Effector memory CD4-positive, alpha-beta T cell (primary cell): ENCODE measurements around the gene IL10RB.

ENCODE experiments used
- DNase-seq, 3 donors: peaks; one replicate each; pipeline ENCODE4 v3.0.0-alpha.2; 2020
- H3K27ac ChIP-seq: 2 replicates; pipeline ENCODE4 v1.7.0; 2013; ENCODE audit warnings: mild to moderate bottlenecking, low read length, moderate library complexity; ENCODE audit not compliant: insufficient read depth, poor library complexity, severe bottlenecking
- H3K27me3 ChIP-seq: replicated peaks from 2 replicates; pipeline ENCODE4 v1.7.0; 2013; ENCODE audit warnings: mild to moderate bottlenecking, low read length; ENCODE audit not compliant: insufficient read depth, control insufficient read depth, poor library complexity, severe bottlenecking
- H3K36me3 ChIP-seq: 2 replicates; pipeline ENCODE4 v1.7.0; 2013; ENCODE audit warnings: mild to moderate bottlenecking, low read length, moderate library complexity; ENCODE audit not compliant: control insufficient read depth, insufficient read depth
- H3K4me1 ChIP-seq: 2 replicates; pipeline ENCODE4 v1.7.0; 2013; ENCODE audit warnings: low read length, mild to moderate bottlenecking; ENCODE audit not compliant: control insufficient read depth, insufficient read depth, poor library complexity, severe bottlenecking
- H3K4me3 ChIP-seq: 2 replicates; pipeline ENCODE4 v1.7.0; 2013; ENCODE audit warnings: low read length, low read depth, mild to moderate bottlenecking; ENCODE audit not compliant: insufficient read depth, poor library complexity, severe bottlenecking
- H3K9me3 ChIP-seq: 2 replicates; pipeline ENCODE4 v1.7.0; 2013; ENCODE audit warnings: mild to moderate bottlenecking, low read length, moderate library complexity; ENCODE audit not compliant: control insufficient read depth

IL10RB gene

DNA sequence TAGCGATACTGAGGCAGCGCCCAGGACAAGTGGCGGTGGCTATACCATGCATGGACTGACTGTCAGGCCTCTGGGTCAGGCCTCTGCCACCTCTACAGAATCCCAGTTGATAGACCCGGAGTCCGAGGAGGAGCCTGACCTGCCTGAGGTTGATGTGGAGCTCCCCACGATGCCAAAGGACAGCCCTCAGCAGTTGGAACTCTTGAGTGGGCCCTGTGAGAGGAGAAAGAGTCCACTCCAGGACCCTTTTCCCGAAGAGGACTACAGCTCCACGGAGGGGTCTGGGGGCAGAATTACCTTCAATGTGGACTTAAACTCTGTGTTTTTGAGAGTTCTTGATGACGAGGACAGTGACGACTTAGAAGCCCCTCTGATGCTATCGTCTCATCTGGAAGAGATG lies 3.2 kb upstream of the IL10RB start:
- Histone ChIP-seq H3K27ac (no peak overlapping the region), H3K9me3 (no peaks in the 10 kb centered on the region), H3K27me3 (no peaks in the 10 kb centered on the region), H3K4me1 (peaks cover 23% of the 10 kb centered on the region), H3K36me3 (peaks cover 11% of the 10 kb centered on the region), H3K4me3 (no peak overlapping the region)
- DNase-seq = no peak

DNA sequence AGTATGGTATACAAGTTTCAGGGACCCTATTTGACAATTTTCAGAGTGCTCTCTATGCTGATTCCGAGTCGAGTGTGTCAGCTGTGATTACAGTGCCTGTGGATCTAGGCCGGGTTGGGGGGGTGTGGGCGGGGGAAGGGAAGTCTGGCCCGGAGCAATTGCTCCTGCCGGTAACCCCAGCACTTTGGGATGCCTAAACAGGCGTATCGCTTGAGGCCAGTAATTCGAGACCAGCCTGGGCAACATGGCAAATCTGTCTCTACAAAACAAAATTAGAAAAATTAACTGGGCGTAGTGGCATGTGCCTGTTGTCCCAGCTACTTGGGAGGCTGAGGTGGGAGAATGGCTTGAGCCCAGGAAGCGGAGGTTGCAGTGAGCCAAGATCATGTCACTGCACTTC lies 1.6 kb upstream of the IL10RB start:
- DNase-seq = no peak
- Histone ChIP-seq H3K27me3 (no peaks in the 10 kb centered on the region), H3K4me3 (no peak overlapping the region), H3K9me3 (no peaks in the 10 kb centered on the region), H3K4me1 (peaks cover 36% of the 10 kb centered on the region), H3K27ac (no peak overlapping the region), H3K36me3 (peaks cover 11% of the 10 kb centered on the region)

DNA sequence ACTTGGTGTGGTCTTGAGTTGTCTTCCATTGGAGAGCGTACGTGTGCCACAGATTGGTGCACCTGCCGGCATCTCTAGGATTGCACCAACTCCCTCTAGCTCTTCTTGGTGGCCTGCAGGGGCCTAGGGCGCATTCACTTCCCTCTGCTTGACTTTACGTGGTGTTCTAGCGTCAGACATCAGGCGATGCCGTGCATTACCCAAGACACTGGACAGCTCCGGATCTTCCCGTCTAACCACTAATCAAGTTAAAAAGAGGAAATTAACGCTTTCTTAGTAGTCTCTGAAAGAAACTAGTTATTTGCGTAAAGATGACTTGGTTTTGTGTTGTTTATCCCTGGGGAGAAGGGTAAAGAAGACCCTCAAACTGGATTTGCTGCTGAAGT lies 510 bp upstream of the IL10RB start:
- H3K27ac ChIP-seq = peak overlapping the region; percentile 76
- no peaks in the 10 kb centered on the region for H3K27me3 ChIP-seq
- peak overlapping the region; percentile 69 for H3K4me3 ChIP-seq
- H3K4me1 ChIP-seq = peaks cover 30% of the 10 kb centered on the region
- no peaks in the 10 kb centered on the region for H3K9me3 ChIP-seq
- peaks cover 11% of the 10 kb centered on the region for H3K36me3 ChIP-seq
- peak in 1 of 3 donors; percentile 12 for DNase-seq

DNA sequence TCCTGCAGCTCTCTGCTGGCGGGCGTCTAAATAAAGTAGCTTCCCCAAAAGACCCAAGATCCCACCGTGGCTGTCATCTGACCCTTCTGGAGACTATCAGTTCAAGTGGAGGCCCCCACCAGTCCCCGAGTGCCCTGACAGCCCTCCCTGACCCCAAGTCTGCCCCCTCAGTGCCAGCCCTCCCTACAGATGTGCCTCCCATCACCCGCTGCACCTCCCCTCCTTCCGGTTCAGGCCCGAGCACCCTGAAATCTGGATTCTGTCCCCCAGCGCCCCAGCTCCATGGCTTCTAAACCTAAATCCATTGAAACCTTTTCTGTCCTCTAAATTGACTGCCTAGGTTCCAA lies 595 bp downstream of the IL10RB start:
- Histone ChIP-seq H3K27me3 (no peaks in the 10 kb centered on the region), H3K4me3 (peak overlapping the region; percentile 69), H3K36me3 (peaks cover 11% of the 10 kb centered on the region), H3K27ac (peak overlapping the region; percentile 76), H3K9me3 (no peaks in the 10 kb centered on the region), H3K4me1 (peaks cover 27% of the 10 kb centered on the region)
- peak in 1 of 3 donors; percentile 16 for DNase-seq

DNA sequence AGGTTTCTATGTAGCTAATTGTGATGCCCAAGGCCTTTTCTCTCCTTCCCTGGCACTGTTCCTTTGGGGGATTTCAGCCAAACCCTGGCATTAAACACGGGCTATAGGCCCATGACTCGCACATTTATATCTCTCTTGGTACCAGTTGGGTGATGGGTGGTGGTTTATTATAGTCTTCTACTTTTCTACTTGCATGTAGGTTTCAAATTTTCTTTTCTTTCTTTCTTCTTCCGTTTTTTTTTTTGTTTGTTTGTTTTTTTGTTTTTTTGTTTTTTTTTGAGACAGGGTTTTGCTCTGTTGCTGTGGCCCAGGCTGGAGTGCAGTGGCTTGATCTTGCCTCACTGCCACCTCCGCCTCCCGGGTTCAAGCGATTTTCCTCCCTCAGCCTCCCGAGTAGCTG lies 1.1 kb downstream of the IL10RB start:
- H3K27ac ChIP-seq = peak overlapping the region; percentile 76
- H3K36me3 ChIP-seq = peaks cover 11% of the 10 kb centered on the region
- peaks cover 27% of the 10 kb centered on the region for H3K4me1 ChIP-seq
- DNase-seq = no peak
- no peaks in the 10 kb centered on the region for H3K9me3 ChIP-seq
- H3K27me3 ChIP-seq = no peaks in the 10 kb centered on the region
- H3K4me3 ChIP-seq = peak overlapping the region; percentile 69

DNA sequence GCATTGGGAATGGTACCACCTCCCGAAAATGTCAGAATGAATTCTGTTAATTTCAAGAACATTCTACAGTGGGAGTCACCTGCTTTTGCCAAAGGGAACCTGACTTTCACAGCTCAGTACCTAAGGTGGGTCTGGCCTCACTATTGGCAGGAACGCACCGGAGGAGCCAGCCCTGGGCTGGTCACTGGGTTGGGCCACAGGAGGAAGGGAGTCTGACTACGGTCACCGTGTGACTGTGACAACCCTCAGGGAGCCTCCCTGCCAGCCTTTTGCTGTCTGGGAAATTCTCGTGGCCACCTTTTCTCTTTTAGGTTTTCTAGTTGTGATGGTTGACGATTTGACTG lies 2.2 kb downstream of the IL10RB start:
- peaks cover 27% of the 10 kb centered on the region for H3K4me1 ChIP-seq
- H3K27ac ChIP-seq = peak overlapping the region; percentile 54
- H3K36me3 ChIP-seq = peaks cover 14% of the 10 kb centered on the region
- DNase-seq = no peak
- H3K9me3 ChIP-seq = no peaks in the 10 kb centered on the region
- H3K27me3 ChIP-seq = no peaks in the 10 kb centered on the region
- H3K4me3 ChIP-seq = peak overlapping the region; percentile 9

DNA sequence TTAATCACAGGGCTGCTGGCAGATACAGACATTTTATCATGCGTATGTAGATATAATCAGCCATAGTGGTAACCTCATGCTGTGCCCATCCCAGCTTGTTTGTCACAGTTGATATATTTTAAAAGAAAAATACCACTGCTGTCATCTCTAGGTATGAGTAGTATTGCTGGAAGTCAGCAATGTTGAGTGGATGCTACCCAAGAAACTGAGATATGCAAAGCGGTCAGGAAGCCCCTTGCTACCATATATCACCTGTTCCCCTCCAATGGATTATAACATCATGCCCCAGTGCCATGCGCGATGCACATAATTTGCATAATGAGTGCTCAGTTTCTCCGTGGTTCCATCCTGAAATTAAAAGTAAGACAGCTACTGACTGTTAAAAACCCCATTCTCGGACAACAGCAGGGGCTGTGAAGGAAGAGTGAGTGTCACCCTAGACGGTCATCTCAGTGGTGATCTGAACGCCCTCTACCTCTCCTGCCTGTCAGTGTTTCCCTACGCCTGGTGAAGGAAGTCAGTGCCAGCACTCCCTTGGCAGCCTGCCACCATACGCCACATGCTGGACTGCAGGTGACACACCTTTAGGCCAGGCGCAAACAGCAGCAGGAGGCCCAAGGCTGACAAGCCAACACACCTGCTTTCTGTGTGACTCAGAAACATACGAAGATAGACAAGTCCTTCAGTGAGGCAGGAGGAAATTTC lies 2.7 kb downstream of the IL10RB start:
- peak; percentile 11 to 30 (median 27) for DNase-seq
- no peaks in the 10 kb centered on the region for H3K9me3 ChIP-seq
- H3K4me1 ChIP-seq = peaks cover 27% of the 10 kb centered on the region

DNA sequence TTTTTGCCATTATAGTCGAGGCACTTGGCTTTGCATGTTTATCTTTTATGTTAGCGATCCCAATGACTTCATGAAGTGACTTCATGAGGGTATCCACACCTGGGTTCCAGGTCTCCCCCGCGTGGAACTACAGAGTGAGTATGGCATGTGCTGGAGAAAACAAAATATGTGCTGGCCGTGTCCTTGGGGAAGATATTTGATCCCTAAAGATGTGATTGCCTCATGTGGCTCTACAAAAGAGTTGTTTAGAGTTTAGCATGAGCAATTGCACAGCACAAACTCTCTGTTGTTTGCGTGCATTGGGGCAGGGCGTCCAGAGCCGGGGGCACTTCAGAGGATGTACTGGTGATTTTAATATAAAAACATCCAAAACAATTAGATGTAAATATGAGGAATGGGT lies 4.8 kb downstream of the IL10RB start:
- Histone ChIP-seq H3K36me3 (peaks cover 18% of the 10 kb centered on the region), H3K4me3 (no peak overlapping the region), H3K27me3 (no peaks in the 10 kb centered on the region), H3K27ac (no peak overlapping the region), H3K4me1 (peaks cover 22% of the 10 kb centered on the region), H3K9me3 (no peaks in the 10 kb centered on the region)
- DNase-seq = no peak

More for the DNA sequence above, 2.7 kb downstream of the IL10RB start:
- Histone ChIP-seq H3K4me3 (peak overlapping the region; percentile 9), H3K27me3 (no peaks in the 10 kb centered on the region), H3K27ac (peak overlapping the region; percentile 54), H3K36me3 (peaks cover 15% of the 10 kb centered on the region)

DNA sequence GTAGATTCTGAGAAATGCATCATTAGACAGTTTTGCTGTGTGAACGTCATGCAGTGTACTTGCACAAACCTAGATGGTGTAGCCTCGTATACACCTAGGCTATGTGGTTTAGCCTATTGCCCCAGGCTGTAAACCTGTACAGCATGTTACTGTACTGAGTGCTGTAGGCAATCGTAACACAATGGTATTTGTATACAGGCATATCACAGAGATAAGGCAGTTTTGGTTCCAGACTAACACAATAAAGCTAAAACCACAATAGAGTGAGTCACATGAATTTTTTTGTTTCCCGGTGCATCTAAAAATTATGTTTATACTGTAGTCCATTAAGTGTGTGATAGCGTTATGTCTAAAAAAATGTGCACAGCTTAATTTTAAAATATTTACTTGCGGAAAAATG lies 6.9 kb downstream of the IL10RB start:
- Histone ChIP-seq H3K9me3 (no peaks in the 10 kb centered on the region), H3K4me1 (peaks cover 14% of the 10 kb centered on the region), H3K4me3 (no peak overlapping the region), H3K27ac (no peak overlapping the region), H3K36me3 (peaks cover 23% of the 10 kb centered on the region), H3K27me3 (no peaks in the 10 kb centered on the region)
- DNase-seq = no peak

DNA sequence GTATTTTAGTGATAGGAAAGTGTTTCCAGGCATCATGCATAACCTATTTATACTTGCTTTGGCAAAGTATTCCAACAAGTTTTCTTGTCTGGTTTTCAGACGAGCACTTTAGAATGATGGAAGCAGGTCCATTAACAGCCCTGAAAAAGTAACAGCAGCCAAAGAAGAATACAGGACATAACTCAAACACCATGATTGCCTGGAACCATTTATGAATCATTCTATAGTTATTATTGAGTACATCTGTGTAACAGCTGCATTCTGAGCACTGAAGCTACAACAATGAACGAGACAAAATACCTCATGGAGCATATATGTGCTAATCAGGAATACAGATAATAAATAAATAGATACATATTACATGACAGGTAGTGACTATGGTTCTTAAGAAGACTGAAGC lies 12.6 kb downstream of the IL10RB start:
- H3K36me3 ChIP-seq = peaks cover 44% of the 10 kb centered on the region

More for the DNA sequence above, 12.6 kb downstream of the IL10RB start:
- DNase-seq = no peak
- Histone ChIP-seq H3K9me3 (no peaks in the 10 kb centered on the region), H3K27ac (no peak overlapping the region), H3K4me1 (no peaks in the 10 kb centered on the region), H3K4me3 (no peak overlapping the region), H3K27me3 (no peaks in the 10 kb centered on the region)
